NOMO-1 treated with DMSO at 0.1 percent for 48 hours (cell line): ENCODE data around the gene CCR9.

Source experiments
- DNase-seq: peaks from one replicate; lab custom pipeline; 2025; ENCODE audit not compliant: unreplicated experiment; lab: John Stamatoyannopoulos, UW

CCR9 gene

GRCh38 chr3:45871780-45872179 is 14.6 kb upstream of the CCR9 start:
- no peak for DNase-seq

GRCh38 chr3:45872569-45872968 is 13.8 kb upstream of the CCR9 start:
- DNase-seq, result no peak

- DNase-seq, result no peak
These were observed 13.3 kb upstream of the CCR9 start for GRCh38 chr3:45873036-45873435.

- no peak for DNase-seq
These were observed 12.7 kb upstream of the CCR9 start for GRCh38 chr3:45873638-45874037.

- DNase-seq, result no peak
These were observed 11.5 kb upstream of the CCR9 start for GRCh38 chr3:45874677-45875346.

- no peak for DNase-seq
These were observed 8.2 kb upstream of the CCR9 start for GRCh38 chr3:45878124-45878523.

GRCh38 chr3:45880725-45881077 is 5.6 kb upstream of the CCR9 start:
- no peak for DNase-seq

GRCh38 chr3:45881078-45882022 is 5.0 kb upstream of the CCR9 start:
- DNase-seq, result no peak

- no peak for DNase-seq
These were observed 1.8 kb upstream of the CCR9 start for GRCh38 chr3:45884368-45885201.

GRCh38 chr3:45887285-45887684 is 942 bp downstream of the CCR9 start:
- DNase-seq, result no peak

GRCh38 chr3:45887759-45888511 is 1.6 kb downstream of the CCR9 start:
- no peak for DNase-seq

- DNase-seq, result no peak
These were observed 3.0 kb downstream of the CCR9 start for GRCh38 chr3:45889337-45889736.

- no peak for DNase-seq
These were observed 4.1 kb downstream of the CCR9 start for GRCh38 chr3:45890405-45890804.

- DNase-seq, result no peak
These were observed 5.8 kb downstream of the CCR9 start for GRCh38 chr3:45892161-45892560.

GRCh38 chr3:45894015-45894414 is 7.7 kb downstream of the CCR9 start:
- peak; percentile 33 for DNase-seq

GRCh38 chr3:45895686-45896468 is 9.5 kb downstream of the CCR9 start:
- DNase-seq, result no peak

- no peak for DNase-seq
These were observed 10.6 kb downstream of the CCR9 start for GRCh38 chr3:45896956-45897355.

GRCh38 chr3:45904931-45905330 is 18.6 kb downstream of the CCR9 start:
- no peak for DNase-seq

GRCh38 chr3:45905755-45906154 is 19.4 kb downstream of the CCR9 start:
- DNase-seq, result no peak
